WTC11 (cell line): ENCODE measurements around the gene ELOVL1. TPM values are rescaled to one million over a fixed set of nuclear protein-coding genes. Genes with fewer than 3 reads are reported as not detected.

Experiments
- ATAC-seq: fragments of 200-7000 bp; cut with Tn5 transposase; 2 replicates; pipeline ENCODE4 v1.10.0; 2021; ENCODE audit warnings: mild to moderate bottlenecking, moderate library complexity
- CTCF ChIA-PET: fragments of 300-600 bp; sonication (Branson Sonifier 250); formaldehyde crosslinking; loops from one replicate; lab custom pipeline; 2021; ENCODE audit warnings: antibody characterized with exemption; lab: Charles Lee
- POLR2A ChIA-PET: fragments of 350-600 bp; sonication (Branson Sonifier 250); formaldehyde crosslinking; loops from one replicate; lab custom pipeline; 2021; ENCODE audit warnings: antibody characterized with exemption; lab: Charles Lee
- DNase-seq: peaks from one replicate; pipeline ENCODE4 v3.0.0; 2021; ENCODE audit warnings: low spot score
- H3K27ac Mint-ChIP-seq: 2 replicates; pipeline ENCODE4 v1.8.0; 2021; ENCODE audit warnings: mixed read lengths
- H3K27me3 Mint-ChIP-seq: 2 replicates; pipeline ENCODE4 v1.8.0; 2021; ENCODE audit warnings: low read depth, mild to moderate bottlenecking, moderate library complexity, mixed read lengths
- H3K36me3 Mint-ChIP-seq: 2 replicates; pipeline ENCODE4 v1.8.0; 2021; ENCODE audit warnings: mixed read lengths
- H3K4me1 Mint-ChIP-seq: 2 replicates; pipeline ENCODE4 v1.8.0; 2022; ENCODE audit warnings: mixed read lengths
- H3K4me3 Mint-ChIP-seq: 2 replicates; pipeline ENCODE4 v1.8.0; 2021; ENCODE audit warnings: mild to moderate bottlenecking, moderate library complexity, mixed read lengths
- H3K9me3 Mint-ChIP-seq: 2 replicates; pipeline ENCODE4 v1.8.0; 2021; ENCODE audit warnings: mixed read lengths
- CBFB ChIP-seq: sonication (generic); formaldehyde crosslinking; IDR thresholded peaks from 2 replicates; pipeline ENCODE4 v1.8.1; 2022; ENCODE audit warnings: mild to moderate bottlenecking, low read depth, missing genetic modification reagents
- CREM ChIP-seq: sonication (generic); formaldehyde crosslinking; IDR thresholded peaks from 2 replicates; pipeline ENCODE4 v1.8.1; 2022; ENCODE audit warnings: mild to moderate bottlenecking, missing genetic modification reagents, moderate library complexity
- EMX1 ChIP-seq: fragments of 250-450 bp; sonication (Bioruptor Pico); IDR thresholded peaks from 2 replicates; pipeline ENCODE4 v1.8.0; 2021; ENCODE audit warnings: mild to moderate bottlenecking
- FOXP4 ChIP-seq: sonication (generic); formaldehyde crosslinking; IDR thresholded peaks from 2 replicates; pipeline ENCODE4 v1.8.0; 2022; ENCODE audit warnings: mild to moderate bottlenecking, missing genetic modification reagents
- GABPB1 ChIP-seq: sonication (generic); formaldehyde crosslinking; IDR thresholded peaks from 2 replicates; pipeline ENCODE4 v1.8.1; 2023; ENCODE audit warnings: mild to moderate bottlenecking, missing genetic modification reagents
- IRF1 ChIP-seq: sonication (generic); formaldehyde crosslinking; IDR thresholded peaks from 2 replicates; pipeline ENCODE4 v1.8.0; 2023; ENCODE audit warnings: missing genetic modification reagents
- JUN ChIP-seq: sonication (generic); formaldehyde crosslinking; IDR thresholded peaks from 2 replicates; pipeline ENCODE4 v1.8.0; 2023; ENCODE audit warnings: mild to moderate bottlenecking, missing genetic modification reagents
- MYBL2 ChIP-seq: sonication (generic); formaldehyde crosslinking; IDR thresholded peaks from 2 replicates; pipeline ENCODE4 v1.8.1; 2023; ENCODE audit warnings: mild to moderate bottlenecking, moderate library complexity, missing genetic modification reagents
- NFATC4 ChIP-seq: fragments of 250-450 bp; sonication (Bioruptor Pico); IDR thresholded peaks from 2 replicates; pipeline ENCODE4 v1.9.0; 2021; ENCODE audit warnings: mild to moderate bottlenecking
- NFYB ChIP-seq: sonication (generic); formaldehyde crosslinking; conservative IDR thresholded peaks from 2 replicates; pipeline ENCODE4 v1.8.0; 2022; ENCODE audit warnings: low read depth, missing genetic modification reagents
- NR3C1 ChIP-seq: sonication (generic); formaldehyde crosslinking; conservative IDR thresholded peaks from 2 replicates; pipeline ENCODE4 v1.8.1; 2023; ENCODE audit warnings: low read depth, mild to moderate bottlenecking, missing genetic modification reagents
- RELA ChIP-seq: sonication (generic); formaldehyde crosslinking; IDR thresholded peaks from 2 replicates; pipeline ENCODE4 v1.8.1; 2022; ENCODE audit warnings: missing genetic modification reagents, mild to moderate bottlenecking, borderline replicate concordance
- TP53 ChIP-seq: sonication (generic); formaldehyde crosslinking; IDR thresholded peaks from 2 replicates; pipeline ENCODE4 v1.8.1; 2023; ENCODE audit warnings: mild to moderate bottlenecking, missing genetic modification reagents
- USF2 ChIP-seq: sonication (generic); formaldehyde crosslinking; IDR thresholded peaks from 2 replicates; pipeline ENCODE4 v1.8.1; 2023; ENCODE audit warnings: mild to moderate bottlenecking, missing genetic modification reagents, moderate library complexity
- ZBTB21 ChIP-seq: sonication (generic); formaldehyde crosslinking; IDR thresholded peaks from 2 replicates; pipeline ENCODE4 v1.8.1; 2023; ENCODE audit warnings: mild to moderate bottlenecking, missing genetic modification reagents, borderline replicate concordance
- ZNF263 ChIP-seq: sonication (generic); formaldehyde crosslinking; IDR thresholded peaks from 2 replicates; pipeline ENCODE4 v1.8.1; 2022; ENCODE audit warnings: low read depth, mild to moderate bottlenecking, moderate library complexity, missing genetic modification reagents
- ZNF317 ChIP-seq: sonication (generic); formaldehyde crosslinking; IDR thresholded peaks from 2 replicates; pipeline ENCODE4 v1.8.1; 2023; ENCODE audit warnings: low read depth, mild to moderate bottlenecking, moderate library complexity, missing genetic modification reagents, borderline replicate concordance
- ZNF425 ChIP-seq: fragments of 250-450 bp; sonication (Bioruptor Pico); conservative IDR thresholded peaks from 2 replicates; pipeline ENCODE4 v1.9.0; 2021; ENCODE audit warnings: mild to moderate bottlenecking
- ZNF671 ChIP-seq: fragments of 250-450 bp; sonication (Bioruptor Pico); IDR thresholded peaks from 2 replicates; pipeline ENCODE4 v1.8.0; 2021; ENCODE audit warnings: mild to moderate bottlenecking
- total RNA-seq: library from RNA; stranded (reverse); gene quantifications from 3 replicates; pipeline ENCODE4 v1.2.3, GENCODE V29; 2021
- TF ChIP-seq, protein P1 (sequence below): sonication (generic); formaldehyde crosslinking; IDR thresholded peaks from 2 replicates; pipeline ENCODE4 v1.8.0; 2022; ENCODE audit warnings: missing genetic modification reagents
- TF ChIP-seq, protein P2 (sequence below): fragments of 250-450 bp; sonication (Bioruptor Pico); IDR thresholded peaks from 2 replicates; pipeline ENCODE4 v1.9.0; 2021; ENCODE audit warnings: mild to moderate bottlenecking
- TF ChIP-seq, protein P3 (sequence below): sonication (generic); formaldehyde crosslinking; IDR thresholded peaks from 2 replicates; pipeline ENCODE4 v1.8.1; 2022; ENCODE audit warnings: low read depth, mild to moderate bottlenecking, moderate library complexity, missing genetic modification reagents, borderline replicate concordance

The ELOVL1 gene
- total RNA-seq, 1 experiment from 2014 or later, result 26.6 TPM

DNA sequence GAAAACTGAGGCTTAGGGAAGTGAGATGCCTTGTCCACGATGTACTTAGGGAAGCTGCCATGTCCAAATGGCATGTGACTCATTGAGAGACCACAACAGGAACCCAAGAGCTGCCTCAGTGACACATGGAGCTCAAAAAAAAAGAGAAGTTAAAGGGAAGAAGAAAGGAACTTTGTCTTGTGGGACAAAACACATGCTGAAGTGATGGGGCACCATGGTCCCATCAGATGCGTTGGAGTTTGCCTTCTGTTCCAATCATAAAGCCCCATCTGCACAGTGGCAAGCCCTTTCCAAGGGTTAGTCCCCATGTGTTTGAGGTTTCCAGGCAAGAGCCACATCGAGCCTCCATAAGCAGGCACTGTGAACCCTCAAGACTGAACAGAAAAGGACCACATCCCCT lies 13.8 kb upstream of the ELOVL1 start (continued):
- TF ChIP-seq EMX1 (CRISPR knock-in tag), result no peak
- TF ChIP-seq, protein P1, sequence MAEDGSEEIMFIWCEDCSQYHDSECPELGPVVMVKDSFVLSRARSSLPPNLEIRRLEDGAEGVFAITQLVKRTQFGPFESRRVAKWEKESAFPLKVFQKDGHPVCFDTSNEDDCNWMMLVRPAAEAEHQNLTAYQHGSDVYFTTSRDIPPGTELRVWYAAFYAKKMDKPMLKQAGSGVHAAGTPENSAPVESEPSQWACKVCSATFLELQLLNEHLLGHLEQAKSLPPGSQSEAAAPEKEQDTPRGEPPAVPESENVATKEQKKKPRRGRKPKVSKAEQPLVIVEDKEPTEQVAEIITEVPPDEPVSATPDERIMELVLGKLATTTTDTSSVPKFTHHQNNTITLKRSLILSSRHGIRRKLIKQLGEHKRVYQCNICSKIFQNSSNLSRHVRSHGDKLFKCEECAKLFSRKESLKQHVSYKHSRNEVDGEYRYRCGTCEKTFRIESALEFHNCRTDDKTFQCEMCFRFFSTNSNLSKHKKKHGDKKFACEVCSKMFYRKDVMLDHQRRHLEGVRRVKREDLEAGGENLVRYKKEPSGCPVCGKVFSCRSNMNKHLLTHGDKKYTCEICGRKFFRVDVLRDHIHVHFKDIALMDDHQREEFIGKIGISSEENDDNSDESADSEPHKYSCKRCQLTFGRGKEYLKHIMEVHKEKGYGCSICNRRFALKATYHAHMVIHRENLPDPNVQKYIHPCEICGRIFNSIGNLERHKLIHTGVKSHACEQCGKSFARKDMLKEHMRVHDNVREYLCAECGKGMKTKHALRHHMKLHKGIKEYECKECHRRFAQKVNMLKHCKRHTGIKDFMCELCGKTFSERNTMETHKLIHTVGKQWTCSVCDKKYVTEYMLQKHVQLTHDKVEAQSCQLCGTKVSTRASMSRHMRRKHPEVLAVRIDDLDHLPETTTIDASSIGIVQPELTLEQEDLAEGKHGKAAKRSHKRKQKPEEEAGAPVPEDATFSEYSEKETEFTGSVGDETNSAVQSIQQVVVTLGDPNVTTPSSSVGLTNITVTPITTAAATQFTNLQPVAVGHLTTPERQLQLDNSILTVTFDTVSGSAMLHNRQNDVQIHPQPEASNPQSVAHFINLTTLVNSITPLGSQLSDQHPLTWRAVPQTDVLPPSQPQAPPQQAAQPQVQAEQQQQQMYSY, result no peak
- no peak for TF ChIP-seq ZNF317 (CRISPR knock-in tag)
- no peak for TF ChIP-seq GABPB1 (CRISPR knock-in tag)
- no peak for TF ChIP-seq USF2 (CRISPR knock-in tag)
- no peak for TF ChIP-seq ZNF425 (CRISPR knock-in tag)
- TF ChIP-seq ZBTB21, result no peak
- TF ChIP-seq RELA, result no peak
- TF ChIP-seq CBFB (CRISPR knock-in tag), result no peak
- TF ChIP-seq TP53 (CRISPR knock-in tag), result no peak
- no peak for TF ChIP-seq MYBL2 (CRISPR knock-in tag)
- no peak for TF ChIP-seq JUN (CRISPR knock-in tag)

GRCh38 chr1:43379476-43379875 lies 11.7 kb upstream of the ELOVL1 start:
- Mint-ChIP-seq H3K9me3 (no peaks in the 10 kb centered on the region), H3K27ac (no peak overlapping the region), H3K36me3 (peaks cover 11% of the 10 kb centered on the region), H3K4me1 (peaks cover 3% of the 10 kb centered on the region; the same call in 1 of the 2 replicates), H3K4me3 (no peak overlapping the region), H3K27me3 (no peaks in the 10 kb centered on the region)
- ATAC-seq, result no peak
- ChIA-PET CTCF (interaction anchor here (0.9 kb wide), 1 partner anchor 153 kb away, joined by 3 read pairs; no protein-coding TSS in a partner anchor), POLR2A (interaction anchor here (1.0 kb wide), 1 partner anchor 10 kb away, joined by 4 read pairs; the partner anchor contains the start of genes MED8 and SZT2)
- DNase-seq, result no peak
- TF ChIP-seq ZBTB21 (no peak), NFYB (CRISPR knock-in tag) (no peak), ZNF317 (CRISPR knock-in tag) (no peak), ZNF671 (no peak), ZNF263 (CRISPR knock-in tag) (no peak), CREM (CRISPR knock-in tag) (no peak), NFATC4 (no peak), IRF1 (no peak), FOXP4 (CRISPR knock-in tag) (no peak), NR3C1 (CRISPR knock-in tag) (no peak)
- TF ChIP-seq, protein P2, sequence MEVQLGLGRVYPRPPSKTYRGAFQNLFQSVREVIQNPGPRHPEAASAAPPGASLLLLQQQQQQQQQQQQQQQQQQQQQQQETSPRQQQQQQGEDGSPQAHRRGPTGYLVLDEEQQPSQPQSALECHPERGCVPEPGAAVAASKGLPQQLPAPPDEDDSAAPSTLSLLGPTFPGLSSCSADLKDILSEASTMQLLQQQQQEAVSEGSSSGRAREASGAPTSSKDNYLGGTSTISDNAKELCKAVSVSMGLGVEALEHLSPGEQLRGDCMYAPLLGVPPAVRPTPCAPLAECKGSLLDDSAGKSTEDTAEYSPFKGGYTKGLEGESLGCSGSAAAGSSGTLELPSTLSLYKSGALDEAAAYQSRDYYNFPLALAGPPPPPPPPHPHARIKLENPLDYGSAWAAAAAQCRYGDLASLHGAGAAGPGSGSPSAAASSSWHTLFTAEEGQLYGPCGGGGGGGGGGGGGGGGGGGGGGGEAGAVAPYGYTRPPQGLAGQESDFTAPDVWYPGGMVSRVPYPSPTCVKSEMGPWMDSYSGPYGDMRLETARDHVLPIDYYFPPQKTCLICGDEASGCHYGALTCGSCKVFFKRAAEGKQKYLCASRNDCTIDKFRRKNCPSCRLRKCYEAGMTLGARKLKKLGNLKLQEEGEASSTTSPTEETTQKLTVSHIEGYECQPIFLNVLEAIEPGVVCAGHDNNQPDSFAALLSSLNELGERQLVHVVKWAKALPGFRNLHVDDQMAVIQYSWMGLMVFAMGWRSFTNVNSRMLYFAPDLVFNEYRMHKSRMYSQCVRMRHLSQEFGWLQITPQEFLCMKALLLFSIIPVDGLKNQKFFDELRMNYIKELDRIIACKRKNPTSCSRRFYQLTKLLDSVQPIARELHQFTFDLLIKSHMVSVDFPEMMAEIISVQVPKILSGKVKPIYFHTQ, result no peak
- TF ChIP-seq, protein P3, sequence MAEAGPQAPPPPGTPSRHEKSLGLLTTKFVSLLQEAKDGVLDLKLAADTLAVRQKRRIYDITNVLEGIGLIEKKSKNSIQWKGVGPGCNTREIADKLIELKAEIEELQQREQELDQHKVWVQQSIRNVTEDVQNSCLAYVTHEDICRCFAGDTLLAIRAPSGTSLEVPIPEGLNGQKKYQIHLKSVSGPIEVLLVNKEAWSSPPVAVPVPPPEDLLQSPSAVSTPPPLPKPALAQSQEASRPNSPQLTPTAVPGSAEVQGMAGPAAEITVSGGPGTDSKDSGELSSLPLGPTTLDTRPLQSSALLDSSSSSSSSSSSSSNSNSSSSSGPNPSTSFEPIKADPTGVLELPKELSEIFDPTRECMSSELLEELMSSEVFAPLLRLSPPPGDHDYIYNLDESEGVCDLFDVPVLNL, result no peak
